ENCODE results near the gene LHCGR.

LHCGR gene

GRCh38 chr2:48685126-48685525, 70.4 kb downstream of the LHCGR start:
- no peak for TF ChIP-seq TAF1 (IDR thresholded peaks at IDR 0.05; ENCODE audit: borderline replicate concordance, insufficient read depth, low read length)

- TF ChIP-seq POLR2AphosphoS5 (IDR thresholded peaks at IDR 0.05; ENCODE audit: low read depth, low read length) (no peak), TAF1 (IDR thresholded peaks at IDR 0.05; ENCODE audit: borderline replicate concordance, insufficient read depth, low read length) (no peak), REST (IDR thresholded peaks at IDR 0.05; ENCODE audit: insufficient read depth in 1 of 2, low read depth in 2 of 2, low read length in 2 of 2) (no peak), FOXP2 (optimal IDR thresholded peaks at IDR 0.05; ENCODE audit: borderline replicate concordance, extremely low read depth, extremely low read length, insufficient read depth) (no peak), SIN3A (IDR thresholded peaks at IDR 0.05; ENCODE audit: borderline replicate concordance, insufficient read depth, low read length) (no peak)
Observed at GRCh38 chr2:48677450-48677849, 78.1 kb downstream of the LHCGR start.

GRCh38 chr2:48674933-48675332, 80.6 kb downstream of the LHCGR start:
- TF ChIP-seq TAF1 (IDR thresholded peaks at IDR 0.05; ENCODE audit: borderline replicate concordance, insufficient read depth, low read length), result no peak
- TF ChIP-seq SIN3A (IDR thresholded peaks at IDR 0.05; ENCODE audit: borderline replicate concordance, insufficient read depth, low read length), result no peak
- no peak for TF ChIP-seq FOXP2 (optimal IDR thresholded peaks at IDR 0.05; ENCODE audit: borderline replicate concordance, extremely low read depth, extremely low read length, insufficient read depth)
- no peak for TF ChIP-seq REST (IDR thresholded peaks at IDR 0.05; ENCODE audit: insufficient read depth in 1 of 2, low read depth in 2 of 2, low read length in 2 of 2)
- TF ChIP-seq POLR2AphosphoS5 (IDR thresholded peaks at IDR 0.05; ENCODE audit: low read depth, low read length), result no peak

- TF ChIP-seq REST (IDR thresholded peaks at IDR 0.05; ENCODE audit: insufficient read depth in 1 of 2, low read depth in 2 of 2, low read length in 2 of 2), result no peak
- TF ChIP-seq POLR2AphosphoS5 (IDR thresholded peaks at IDR 0.05; ENCODE audit: low read depth, low read length), result no peak
Observed at GRCh38 chr2:48673581-48673980, 81.9 kb downstream of the LHCGR start.

GRCh38 chr2:48668992-48669391, 86.5 kb downstream of the LHCGR start:
- TF ChIP-seq SIN3A (IDR thresholded peaks at IDR 0.05; ENCODE audit: borderline replicate concordance, insufficient read depth, low read length) (no peak), FOXP2 (optimal IDR thresholded peaks at IDR 0.05; ENCODE audit: borderline replicate concordance, extremely low read depth, extremely low read length, insufficient read depth) (no peak), POLR2AphosphoS5 (IDR thresholded peaks at IDR 0.05; ENCODE audit: low read depth, low read length) (no peak), REST (IDR thresholded peaks at IDR 0.05; ENCODE audit: insufficient read depth in 1 of 2, low read depth in 2 of 2, low read length in 2 of 2) (no peak), TAF1 (IDR thresholded peaks at IDR 0.05; ENCODE audit: borderline replicate concordance, insufficient read depth, low read length) (no peak)

All from PFSK-1 (cell line).